Neural crest cell (in vitro differentiated cells): ENCODE results near the gene GRM8. TPM values are rescaled to one million over a fixed set of nuclear protein-coding genes. Genes with fewer than 3 reads are reported as not detected.

Experiments
- DNase-seq: peaks from one replicate; pipeline ENCODE4 v3.0.0; 2021; ENCODE audit warnings: low read depth, mixed read lengths, low spot score
- H3K27ac Mint-ChIP-seq: one replicate; pipeline ENCODE4 v1.8.0; 2021; ENCODE audit warnings: mild to moderate bottlenecking, mixed read lengths; ENCODE audit not compliant: unreplicated experiment
- H3K27me3 Mint-ChIP-seq: 2 replicates; pipeline ENCODE4 v1.8.0; 2021; ENCODE audit warnings: low read depth, mild to moderate bottlenecking, mixed read lengths
- H3K36me3 Mint-ChIP-seq: 2 replicates; pipeline ENCODE4 v1.8.0; 2021; ENCODE audit warnings: low read depth, mild to moderate bottlenecking, mixed read lengths
- H3K4me1 Mint-ChIP-seq: 2 replicates; pipeline ENCODE4 v1.8.0; 2021; ENCODE audit warnings: mixed read lengths
- H3K4me3 Mint-ChIP-seq: one replicate; pipeline ENCODE4 v1.8.0; 2021; ENCODE audit warnings: mild to moderate bottlenecking, mixed read lengths
- H3K9me3 Mint-ChIP-seq: 2 replicates; pipeline ENCODE4 v1.8.0; 2021; ENCODE audit warnings: mixed read lengths
- CTCF ChIP-seq: fragments of 200-600 bp; sonication (generic); conservative IDR thresholded peaks from 2 replicates; pipeline ENCODE4 v1.5.0; 2021; ENCODE audit warnings: antibody characterized with exemption, mild to moderate bottlenecking
- total RNA-seq: library from RNA; stranded (reverse); gene quantifications from 2 replicates; pipeline ENCODE4 v1.2.1, GENCODE V29; 2021

GRM8 gene
- total RNA-seq, 1 donor from 2014 or later, result 2.6 TPM

GRCh38 chr7:127189886-127190285, 62.9 kb downstream of the GRM8 start:
- no peak for TF ChIP-seq CTCF
- H3K4me3 Mint-ChIP-seq, result no peak overlapping the region
- no peak for DNase-seq

GRCh38 chr7:127189074-127189473, 63.7 kb downstream of the GRM8 start:
- H3K27ac Mint-ChIP-seq, result no peak overlapping the region

More at GRCh38 chr7:127189886-127190285, 62.9 kb downstream of the GRM8 start:
- Mint-ChIP-seq H3K9me3 (no peaks in the 10 kb centered on the region), H3K27ac (no peak overlapping the region), H3K27me3 (peaks cover 7% of the 10 kb centered on the region), H3K36me3 (no peaks in the 10 kb centered on the region), H3K4me1 (peaks cover 6% of the 10 kb centered on the region)

GRCh38 chr7:127187740-127188139, 65.0 kb downstream of the GRM8 start:
- TF ChIP-seq CTCF, result no peak
- no peak for DNase-seq
- Mint-ChIP-seq H3K9me3 (no peaks in the 10 kb centered on the region), H3K27ac (no peak overlapping the region), H3K36me3 (no peaks in the 10 kb centered on the region), H3K4me1 (peaks cover 6% of the 10 kb centered on the region), H3K27me3 (peaks cover 11% of the 10 kb centered on the region), H3K4me3 (no peak overlapping the region)

More at GRCh38 chr7:127189074-127189473, 63.7 kb downstream of the GRM8 start:
- DNase-seq, result no peak
- no peak for TF ChIP-seq CTCF
- no peak overlapping the region for H3K4me3 Mint-ChIP-seq
- H3K4me1 Mint-ChIP-seq, result peaks cover 6% of the 10 kb centered on the region
- H3K27me3 Mint-ChIP-seq, result peaks cover 7% of the 10 kb centered on the region
- no peaks in the 10 kb centered on the region for H3K36me3 Mint-ChIP-seq
- no peaks in the 10 kb centered on the region for H3K9me3 Mint-ChIP-seq

GRCh38 chr7:127186686-127187085, 66.1 kb downstream of the GRM8 start:
- H3K27ac Mint-ChIP-seq, result no peak overlapping the region
- peaks cover 6% of the 10 kb centered on the region for H3K9me3 Mint-ChIP-seq
- no peak for DNase-seq
- no peak for TF ChIP-seq CTCF
- H3K36me3 Mint-ChIP-seq, result no peaks in the 10 kb centered on the region
- peaks cover 11% of the 10 kb centered on the region for H3K27me3 Mint-ChIP-seq
- H3K4me3 Mint-ChIP-seq, result no peak overlapping the region
- peaks cover 6% of the 10 kb centered on the region for H3K4me1 Mint-ChIP-seq

- TF ChIP-seq CTCF, result no peak
- peaks cover 27% of the 10 kb centered on the region for H3K27me3 Mint-ChIP-seq
- H3K4me1 Mint-ChIP-seq, result no peaks in the 10 kb centered on the region
- no peak for DNase-seq
- no peak overlapping the region for H3K27ac Mint-ChIP-seq
- H3K4me3 Mint-ChIP-seq, result no peak overlapping the region
- peaks cover 25% of the 10 kb centered on the region for H3K9me3 Mint-ChIP-seq
- peaks cover 2% of the 10 kb centered on the region for H3K36me3 Mint-ChIP-seq
Measured at GRCh38 chr7:127177156-127177555, 75.6 kb downstream of the GRM8 start.

GRCh38 chr7:127162366-127162765, 90.4 kb downstream of the GRM8 start:
- H3K4me3 Mint-ChIP-seq, result no peak overlapping the region
- H3K9me3 Mint-ChIP-seq, result peaks cover 3% of the 10 kb centered on the region
- no peaks in the 10 kb centered on the region for H3K36me3 Mint-ChIP-seq
- H3K27me3 Mint-ChIP-seq, result peaks cover 7% of the 10 kb centered on the region
- DNase-seq, result no peak
- no peak for TF ChIP-seq CTCF
- no peaks in the 10 kb centered on the region for H3K4me1 Mint-ChIP-seq
- no peak overlapping the region for H3K27ac Mint-ChIP-seq
